Measurements from ENCODE around the gene MYO5B.

Gene MYO5B

DNA sequence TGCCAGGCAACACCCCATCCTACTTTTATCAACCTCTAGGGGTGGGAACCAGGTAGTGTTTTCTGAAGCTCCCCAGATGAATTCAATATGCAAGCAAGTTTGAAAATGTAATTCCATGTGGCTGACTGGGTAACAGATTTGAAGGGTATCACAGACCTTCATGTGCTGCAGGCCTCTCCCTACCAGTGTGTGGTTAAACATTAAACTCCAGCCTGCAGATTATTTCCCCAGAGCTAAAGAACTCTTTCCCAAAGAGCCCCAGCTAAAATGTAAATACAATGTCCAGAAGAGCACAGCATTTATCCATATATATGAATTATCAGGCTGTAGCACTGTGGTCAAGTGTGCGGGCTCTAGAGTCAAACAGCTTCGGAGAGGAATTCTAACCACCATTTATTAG lies 134.1 kb downstream of the MYO5B start:
- no peak for DNase-seq

DNA sequence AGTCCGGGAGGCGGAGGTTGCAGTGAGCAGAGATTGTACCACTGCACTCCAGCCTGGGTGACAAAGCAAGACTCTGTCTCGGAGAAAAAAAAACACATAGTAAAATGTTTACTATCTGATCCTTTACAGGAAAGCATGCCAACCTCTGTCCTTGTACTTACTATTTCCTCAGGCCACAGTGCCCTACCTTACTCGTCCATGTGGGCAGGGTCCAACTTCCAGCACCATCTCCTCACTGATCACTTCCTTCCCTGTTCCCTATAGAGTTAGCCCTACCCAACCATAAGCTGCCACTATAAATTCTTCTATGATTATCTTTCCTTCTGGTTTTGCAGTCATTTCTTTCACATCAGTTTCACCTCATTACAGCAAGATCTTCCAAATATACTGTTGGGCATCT lies 136.2 kb downstream of the MYO5B start:
- DNase-seq = no peak

DNA sequence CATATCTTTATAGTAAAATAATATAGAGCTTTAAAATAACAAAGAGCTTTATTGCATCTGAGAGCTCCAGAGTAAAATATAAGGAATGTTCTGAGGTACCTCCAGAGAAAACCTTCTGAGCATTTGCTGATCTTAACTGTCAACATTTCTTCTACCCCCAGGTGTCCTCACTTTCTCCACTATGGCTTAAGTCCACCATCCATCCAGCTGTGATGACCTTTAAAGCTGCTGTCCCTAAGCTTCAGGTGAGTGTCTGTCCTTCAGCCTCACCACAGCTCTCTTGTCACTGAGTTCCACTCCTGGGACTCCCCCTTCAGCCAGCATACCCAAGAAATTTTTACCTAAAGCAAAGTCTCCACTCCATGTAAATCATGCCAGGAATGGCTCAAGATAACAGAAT lies 137.9 kb downstream of the MYO5B start:
- DNase-seq = no peak

- no peak for DNase-seq
Observed at GRCh38 chr18:50056185-50056584, 138.8 kb downstream of the MYO5B start.

GRCh38 chr18:50055488-50055887 lies 139.5 kb downstream of the MYO5B start:
- DNase-seq = no peak

- no peak for DNase-seq
Observed at GRCh38 chr18:50053111-50053510, 141.8 kb downstream of the MYO5B start.

DNA sequence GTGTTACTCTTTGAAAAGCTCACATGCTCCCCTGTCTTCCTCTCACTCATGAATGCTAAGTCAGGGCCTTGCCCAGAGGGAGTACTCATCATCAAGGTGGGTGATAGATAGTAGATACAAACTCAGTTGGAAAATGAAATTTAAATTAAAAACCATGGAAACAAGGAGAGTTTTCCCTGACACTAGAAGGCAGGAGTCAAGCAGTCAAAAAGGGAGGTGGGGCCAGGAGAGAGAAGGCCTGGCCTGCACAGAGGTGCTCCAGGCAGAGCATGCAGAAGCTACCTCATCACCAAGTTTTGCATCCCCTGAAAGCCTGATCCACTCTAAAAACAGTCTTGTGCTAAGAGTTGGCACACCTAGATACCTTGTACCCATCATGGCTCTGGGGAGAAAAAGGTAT lies 143.7 kb downstream of the MYO5B start:
- no peak for DNase-seq

- no peak for DNase-seq
Observed at GRCh38 chr18:50045126-50045525, 149.8 kb downstream of the MYO5B start.

GRCh38 chr18:50044402-50044801 lies 150.5 kb downstream of the MYO5B start:
- DNase-seq = no peak

- no peak for DNase-seq
Observed at GRCh38 chr18:50042611-50043010, 152.3 kb downstream of the MYO5B start.

DNA sequence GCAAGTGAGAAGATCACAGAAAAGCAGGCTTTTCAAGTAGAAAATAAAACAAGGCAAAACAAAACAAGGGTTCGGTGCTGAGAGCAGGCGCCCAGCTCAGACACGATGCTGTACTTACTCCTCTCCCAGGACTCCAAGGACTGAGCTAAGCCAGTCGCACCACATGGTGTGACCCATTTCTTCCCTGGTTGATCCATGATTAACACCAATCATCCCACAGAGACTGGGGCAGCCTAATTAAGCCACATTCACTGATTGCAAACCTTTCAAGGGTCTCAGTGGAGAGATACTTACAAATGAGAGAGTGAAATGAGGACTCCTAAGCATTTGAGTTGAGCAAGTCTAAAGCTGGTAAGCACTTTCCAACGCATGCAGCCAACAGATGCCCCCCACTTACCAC lies 155.2 kb downstream of the MYO5B start:
- no peak for DNase-seq

- DNase-seq = no peak
Observed at GRCh38 chr18:50038448-50038847, 156.5 kb downstream of the MYO5B start.

DNA sequence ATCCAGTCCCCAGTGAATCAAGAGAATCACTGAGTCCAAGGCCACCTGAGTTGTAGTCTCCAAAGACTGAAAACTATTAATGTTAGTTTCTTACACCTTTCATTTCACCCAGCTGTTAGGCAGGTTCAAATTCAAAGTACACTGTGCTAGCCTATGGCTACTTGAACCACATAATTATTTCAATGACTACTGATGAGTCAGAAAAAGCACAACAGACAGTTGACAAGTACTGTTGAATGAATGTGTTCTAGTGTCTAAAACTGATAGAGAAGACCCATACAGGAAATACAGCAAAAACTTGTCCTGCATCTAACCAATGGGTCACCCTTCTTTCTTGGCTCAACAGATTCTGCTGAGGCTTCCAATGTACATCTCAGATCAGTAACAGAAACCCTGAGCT lies 160.9 kb downstream of the MYO5B start:
- DNase-seq = no peak

DNA sequence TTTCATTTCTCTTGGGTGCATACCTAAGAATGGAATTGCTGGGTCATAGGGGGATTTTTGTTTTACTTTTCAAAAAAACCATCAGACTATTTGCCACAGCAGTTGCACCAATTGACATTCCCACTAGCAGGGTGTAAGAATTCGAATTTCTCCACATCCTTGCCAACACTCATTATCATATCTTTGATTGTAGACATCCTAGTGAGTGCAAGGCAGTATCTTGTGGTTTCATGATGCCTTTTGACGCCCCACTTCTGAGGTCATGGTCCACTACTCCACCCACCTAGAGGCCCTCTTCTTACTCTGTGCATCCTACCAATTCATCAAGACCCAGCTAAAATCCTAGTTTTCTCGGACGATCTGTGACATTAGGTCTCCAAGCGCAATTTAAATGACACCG lies 161.9 kb downstream of the MYO5B start:
- no peak for DNase-seq

DNA sequence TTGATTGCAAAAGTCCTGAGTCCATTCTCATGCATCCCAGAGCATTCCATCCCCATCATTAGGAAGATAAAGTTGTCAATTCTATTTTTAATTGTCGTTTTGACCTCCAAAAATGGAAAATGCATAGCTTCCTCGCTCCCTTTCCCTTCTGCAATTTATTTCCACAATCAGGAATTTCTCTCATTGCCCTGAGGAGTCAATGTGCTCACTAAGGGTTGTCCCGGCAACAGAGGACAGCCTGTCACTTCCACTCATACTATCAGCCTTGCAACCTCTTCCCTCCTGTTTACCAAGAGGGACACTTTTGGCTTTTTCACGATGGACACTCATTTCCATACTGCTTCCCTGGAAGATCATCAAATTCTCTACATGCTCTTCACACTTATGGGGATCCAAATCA lies 164.8 kb downstream of the MYO5B start:
- DNase-seq = no peak

DNA sequence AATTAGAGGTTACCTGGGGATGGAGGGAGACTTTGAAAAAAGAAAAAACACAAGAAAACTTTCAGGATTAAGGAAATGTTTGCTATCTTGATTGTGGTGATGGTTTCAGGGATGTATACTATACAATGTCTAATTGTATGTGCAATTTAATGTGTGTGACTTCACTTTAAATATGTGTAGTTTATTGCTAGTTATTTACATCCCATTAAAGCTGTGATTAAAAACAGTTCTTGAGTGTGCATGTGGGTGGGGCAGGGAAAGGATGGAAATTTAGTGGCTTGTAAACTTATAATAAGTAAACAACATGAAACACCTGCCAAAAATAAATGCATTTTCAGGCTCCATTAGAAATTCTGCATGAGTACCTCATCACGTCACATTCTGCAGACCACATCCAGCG lies 167.0 kb downstream of the MYO5B start:
- DNase-seq = no peak

DNA sequence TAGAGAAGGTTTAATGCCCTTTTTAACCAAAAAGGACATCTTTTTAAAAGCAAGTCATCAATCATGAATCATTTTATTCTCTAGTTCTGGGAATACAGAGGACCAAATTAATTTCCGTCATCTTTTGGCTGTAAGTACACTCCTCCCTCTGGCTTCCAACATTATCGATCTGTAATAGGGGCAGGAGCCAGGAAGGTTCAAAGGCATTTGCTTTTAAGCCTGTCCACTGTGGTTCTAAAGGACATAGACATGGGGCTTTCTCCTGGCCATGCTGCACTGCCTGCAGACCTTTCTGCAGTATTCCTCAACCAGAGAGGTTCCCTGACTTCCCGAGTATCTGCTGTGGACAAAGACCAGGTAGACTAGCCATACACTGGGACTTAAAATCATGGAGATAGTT lies 170.5 kb downstream of the MYO5B start:
- DNase-seq = no peak

GRCh38 chr18:50022985-50023384 lies 172.0 kb downstream of the MYO5B start:
- DNase-seq = no peak

GRCh38 chr18:50014606-50015005 lies 180.3 kb downstream of the MYO5B start:
- DNase-seq = no peak

GRCh38 chr18:50013363-50014138 lies 181.4 kb downstream of the MYO5B start:
- DNase-seq = no peak

DNA sequence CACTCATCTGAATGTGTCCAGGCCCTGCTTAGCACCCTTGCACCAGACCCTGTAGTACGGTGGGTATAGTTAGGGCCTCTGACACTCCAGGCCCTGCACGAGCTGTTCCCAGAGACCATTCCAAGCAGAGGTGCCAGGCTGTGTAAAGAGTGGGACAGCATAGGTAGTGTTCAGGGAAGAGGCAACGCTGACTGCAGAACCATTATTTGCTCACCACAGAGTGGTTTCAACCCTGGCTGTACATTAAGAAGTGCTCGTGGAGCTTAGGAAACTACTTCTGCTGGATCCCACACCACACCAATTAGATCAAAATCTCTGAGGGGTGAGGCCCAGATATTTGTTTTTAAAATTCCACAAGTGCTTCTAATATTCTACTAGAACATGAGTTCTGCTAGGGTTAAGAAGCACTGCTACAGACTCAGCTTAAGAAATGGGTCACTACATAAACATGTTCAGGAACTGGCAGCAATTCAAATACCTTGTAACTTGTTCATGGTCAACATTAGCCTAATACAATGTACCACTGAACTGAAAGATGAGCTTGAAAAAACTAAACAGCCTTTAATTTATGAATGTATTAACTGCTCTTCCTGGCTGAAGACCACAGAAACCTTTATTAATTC lies 183.0 kb downstream of the MYO5B start:
- DNase-seq = no peak

GRCh38 chr18:50009773-50010335 lies 185.1 kb downstream of the MYO5B start:
- no peak for DNase-seq

DNA sequence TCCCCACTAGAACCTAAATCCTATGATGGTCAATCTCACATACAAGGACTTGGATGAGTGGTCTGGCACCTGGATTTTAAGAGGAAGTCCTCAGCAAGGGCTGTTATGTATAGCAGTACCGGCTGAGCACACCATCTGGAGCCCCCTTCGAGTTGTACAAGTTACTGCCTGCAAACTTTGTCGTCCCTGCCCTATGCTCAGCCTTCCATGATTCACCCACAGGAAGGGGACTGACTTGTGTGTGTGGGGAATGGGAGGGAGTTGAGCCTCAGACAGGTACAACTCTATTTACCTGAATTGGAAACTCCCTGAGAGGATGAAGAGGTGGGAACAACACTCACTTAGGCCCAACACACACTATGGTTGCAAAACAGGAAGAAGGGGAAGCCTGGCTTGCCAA lies 186.6 kb downstream of the MYO5B start:
- no peak for DNase-seq

DNA sequence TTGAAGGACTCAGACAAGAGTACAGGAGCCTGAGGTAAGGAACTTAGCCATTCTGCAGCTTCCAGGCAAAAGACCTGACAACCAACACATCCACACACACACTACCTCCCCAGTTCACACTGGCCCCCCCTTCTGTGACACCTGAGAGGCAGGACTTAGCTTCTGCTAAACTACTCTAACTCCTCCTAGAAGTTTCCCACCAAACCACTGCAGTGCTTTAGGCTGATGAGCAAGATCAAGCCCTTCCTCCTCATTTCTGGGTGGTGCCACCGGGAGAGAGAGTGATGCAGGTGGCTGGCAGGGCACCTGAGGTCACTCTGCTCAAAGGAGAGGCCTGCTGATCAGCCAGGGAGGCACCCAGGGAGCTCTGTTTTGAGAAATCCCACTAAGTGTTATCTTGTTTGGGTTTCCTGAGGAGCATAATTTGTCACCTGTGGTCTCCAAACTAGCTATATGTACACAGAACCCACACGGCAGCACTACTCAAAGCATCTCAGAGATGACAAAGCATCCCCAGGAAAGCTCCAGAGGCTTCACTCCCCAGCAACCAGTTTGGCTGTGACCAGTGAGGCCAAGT lies 188.4 kb downstream of the MYO5B start:
- DNase-seq = no peak
